Measurements from ENCODE around the gene HENMT1.

GRCh38 chr1:108657356-108658080 is 3.4 kb downstream of the HENMT1 start:
- TF ChIP-seq CTCF (conservative IDR thresholded peaks at IDR 0.05) (no peak), ZFX (IDR thresholded peaks at IDR 0.05) (no peak)
